Activated CD8-positive, alpha-beta memory T cell treated with anti-CD3 and anti-CD28 coated beads, Interleukin-2, amount 50 U/mL, for 1 hour (primary cell): ENCODE results near the gene LAG3.

Experiments
- DNase-seq: peaks from one replicate; pipeline ENCODE4 v3.0.0-alpha.2; 2020; ENCODE audit errors: extremely low read depth

LAG3 gene

GRCh38 chr12:6790496-6791150, 18.3 kb downstream of the LAG3 start:
- DNase-seq, result no peak

DNA sequence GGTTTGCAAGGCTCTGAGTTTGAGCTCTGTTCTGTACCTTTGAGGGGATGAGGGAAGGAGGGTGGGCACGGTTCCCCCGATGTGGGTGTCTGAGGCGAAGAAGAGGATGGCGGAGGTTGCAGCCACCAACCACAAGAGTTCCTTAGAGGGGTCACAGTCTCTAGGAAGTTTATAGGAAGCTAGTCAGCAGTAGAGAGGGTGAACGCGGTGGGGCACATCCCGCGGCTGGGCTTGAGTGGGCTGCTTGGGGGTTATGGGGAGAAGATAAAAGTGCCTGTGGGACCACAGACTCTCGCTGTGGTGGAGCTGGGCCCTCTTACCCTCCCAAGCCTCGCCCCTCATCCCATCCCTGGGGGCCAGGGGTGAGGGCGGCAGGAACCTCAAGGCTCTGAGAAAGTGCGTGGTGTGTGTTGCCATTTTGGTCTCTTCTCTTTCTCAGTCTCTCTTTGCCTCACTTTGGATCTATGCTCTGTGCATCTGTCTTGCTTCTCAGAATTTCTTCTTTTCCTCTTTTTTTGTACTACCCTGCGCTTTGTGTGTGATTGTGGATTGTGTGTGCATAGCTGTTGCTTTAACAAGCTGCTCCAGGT, 19.7 kb downstream of the LAG3 start:
- no peak for DNase-seq

GRCh38 chr12:6792522-6793201, 20.3 kb downstream of the LAG3 start:
- no peak for DNase-seq

- DNase-seq, result no peak
Observed at GRCh38 chr12:6795088-6795487, 22.8 kb downstream of the LAG3 start.

GRCh38 chr12:6796576-6796975, 24.3 kb downstream of the LAG3 start:
- no peak for DNase-seq

DNA sequence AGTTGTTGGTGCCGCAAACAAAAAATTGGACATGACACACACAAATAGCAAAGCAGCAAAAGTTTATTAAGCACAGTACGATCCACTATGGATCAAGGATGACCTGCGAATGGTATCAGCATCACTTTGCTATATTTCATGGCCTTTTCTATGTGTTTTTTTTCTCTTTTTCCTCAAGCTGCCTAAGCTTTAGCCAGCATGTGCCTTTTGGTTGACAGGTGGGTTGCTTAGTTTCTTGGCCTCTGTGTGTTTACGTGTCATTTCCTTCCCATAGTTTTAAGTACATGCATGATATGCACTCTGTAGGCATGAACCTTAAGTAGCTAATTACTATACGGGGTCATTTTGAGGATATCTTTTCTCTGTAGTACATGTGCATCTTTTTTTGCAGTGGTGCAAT, 26.8 kb downstream of the LAG3 start:
- DNase-seq, result no peak

GRCh38 chr12:6807170-6807569, 34.9 kb downstream of the LAG3 start:
- no peak for DNase-seq

- DNase-seq, result no peak
Observed at GRCh38 chr12:6809056-6809455, 36.7 kb downstream of the LAG3 start.

DNA sequence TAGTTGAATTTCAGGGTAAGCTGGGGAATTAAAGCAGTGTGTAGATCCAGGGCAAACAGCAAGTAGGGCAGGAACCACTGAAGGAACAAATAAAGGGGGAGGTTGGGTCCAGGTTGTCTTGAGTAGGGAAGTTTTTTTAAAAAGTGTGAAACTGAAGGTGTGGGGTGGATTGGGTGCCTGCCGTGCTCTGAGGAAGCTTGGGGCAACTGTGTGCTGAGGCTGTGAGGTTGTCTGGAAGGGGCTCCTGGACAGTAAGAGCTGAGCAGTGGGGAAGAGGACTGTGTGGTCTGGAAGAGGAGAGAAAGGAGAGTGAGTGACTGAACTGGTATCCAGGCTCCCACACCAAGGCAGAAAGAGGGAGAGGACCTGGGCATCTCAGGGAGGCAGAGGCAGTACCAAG, 38.4 kb downstream of the LAG3 start:
- no peak for DNase-seq

DNA sequence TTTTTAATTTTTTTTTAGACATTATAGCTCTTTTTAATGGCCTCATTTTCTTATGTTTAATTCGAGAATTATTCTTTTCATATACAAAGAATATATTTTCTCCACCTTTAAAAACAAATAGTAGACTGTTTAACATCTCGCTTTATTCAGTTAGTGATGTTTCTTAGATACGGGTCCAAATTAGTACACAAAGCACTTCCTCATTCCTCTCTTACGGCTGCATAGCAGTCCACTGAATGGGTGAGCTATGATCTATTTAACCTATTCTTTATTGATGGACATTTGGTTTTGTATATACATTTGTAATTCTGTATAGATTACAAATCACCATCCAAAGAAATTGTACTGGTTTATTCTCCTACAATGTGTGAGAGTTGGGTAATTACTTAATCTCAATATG, 41.0 kb downstream of the LAG3 start:
- no peak for DNase-seq

GRCh38 chr12:6816598-6816997, 44.3 kb downstream of the LAG3 start:
- no peak for DNase-seq

GRCh38 chr12:6817098-6817497, 44.8 kb downstream of the LAG3 start:
- DNase-seq, result no peak

DNA sequence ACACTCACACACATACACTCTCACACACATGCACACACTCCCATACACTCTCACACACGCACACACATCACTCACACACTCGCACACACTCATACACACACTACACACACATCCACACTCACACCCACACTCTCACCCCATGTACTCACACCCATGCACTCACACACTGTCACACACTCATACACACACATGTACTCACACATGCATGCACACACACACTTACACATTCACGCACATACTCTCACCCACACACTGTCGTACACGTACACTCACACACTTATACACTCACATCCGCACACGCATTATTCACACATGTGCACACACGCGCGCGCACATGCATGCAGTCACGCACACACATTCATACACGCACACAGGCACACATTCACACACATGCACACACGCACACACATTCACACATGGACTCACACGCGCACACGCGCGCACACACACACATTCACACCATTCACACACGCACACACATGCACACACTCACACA, 45.4 kb downstream of the LAG3 start:
- DNase-seq, result no peak

DNA sequence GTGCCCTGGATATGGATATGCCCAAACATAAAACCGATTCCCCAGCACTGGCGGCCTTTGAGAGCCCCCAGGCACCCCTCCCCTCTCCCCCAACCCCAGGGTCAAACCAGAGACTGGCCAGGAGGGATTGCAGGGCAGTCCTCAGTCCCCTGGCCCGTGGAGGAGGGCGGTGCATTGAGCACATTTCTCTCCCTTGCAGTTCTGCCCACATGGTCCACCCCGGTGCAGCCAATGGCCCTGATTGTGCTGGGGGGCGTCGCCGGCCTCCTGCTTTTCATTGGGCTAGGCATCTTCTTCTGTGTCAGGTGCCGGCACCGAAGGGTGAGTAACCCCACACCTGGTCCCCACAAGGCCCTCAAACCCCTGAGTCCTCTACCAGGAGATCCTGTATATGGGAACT, 45.9 kb downstream of the LAG3 start:
- no peak for DNase-seq

DNA sequence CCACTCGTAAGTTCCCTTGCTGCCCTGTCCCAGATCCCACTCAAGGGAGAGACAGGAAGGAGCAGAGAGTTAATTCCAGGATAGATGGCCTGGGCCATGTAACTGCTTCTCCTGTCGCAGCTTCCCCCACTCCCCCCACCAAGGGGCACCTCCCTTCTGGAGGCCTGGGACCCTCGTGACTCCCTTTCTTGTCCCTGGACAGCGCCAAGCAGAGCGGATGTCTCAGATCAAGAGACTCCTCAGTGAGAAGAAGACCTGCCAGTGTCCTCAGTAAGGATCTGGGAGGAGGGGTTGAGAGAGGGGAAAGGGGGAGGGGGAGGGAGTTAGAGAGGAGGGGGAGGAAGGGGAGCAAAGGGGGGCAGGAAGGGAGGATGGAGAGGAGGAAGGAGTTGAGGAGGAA, 46.3 kb downstream of the LAG3 start:
- no peak for DNase-seq

GRCh38 chr12:6819106-6820030, 47.0 kb downstream of the LAG3 start:
- no peak for DNase-seq

- DNase-seq, result no peak
Observed at GRCh38 chr12:6820166-6820565, 47.8 kb downstream of the LAG3 start.

GRCh38 chr12:6821591-6822425, 49.5 kb downstream of the LAG3 start, which contains the start of gene GPR162:
TSS of gene GPR162 (plus strand) at chr12:6821821. CDS start at chr12:6823899, 2,078 bp downstream.
- no peak for DNase-seq

GRCh38 chr12:6822426-6823135, 50.3 kb downstream of the LAG3 start:
- no peak for DNase-seq
